ENCODE measurements around the gene MTFMT.

- TF ChIP-seq POLR2A (IDR thresholded peaks at IDR 0.05) = no peak
- TF ChIP-seq CTCF (IDR thresholded peaks at IDR 0.05) = no peak
- no peak for TF ChIP-seq POLR2AphosphoS5 (IDR thresholded peaks at IDR 0.05)
- no peak for TF ChIP-seq EP300 (IDR thresholded peaks at IDR 0.05; ENCODE audit: low read depth)
Measured at GRCh38 chr15:65049418-65049840, 20.0 kb upstream of the MTFMT start.
